Neural cell (in vitro differentiated cells): ENCODE data around the gene NRCAM. TPM values are rescaled to one million over a fixed set of nuclear protein-coding genes. Genes with fewer than 3 reads are reported as not detected.

ENCODE experiments used
- H2AFZ ChIP-seq: fragments of 200-600, 300-800 bp; sonication (generic), shearing (Covaris generic); 2 replicates; pipeline ENCODE4 v1.6.0; 2014; ENCODE audit warnings: low read depth, mild to moderate bottlenecking, antibody characterized with exemption, low read length, moderate library complexity
- H3F3A ChIP-seq: fragments of 200-600 bp; shearing (Covaris generic); 2 replicates; pipeline ENCODE4 v1.6.1; 2016; ENCODE audit warnings: mild to moderate bottlenecking, moderate library complexity, mixed read lengths, antibody characterized with exemption, low read length; ENCODE audit not compliant: insufficient read depth, poor library complexity, severe bottlenecking
- H3K27ac ChIP-seq: fragments of 200-600, 300-800 bp; sonication (generic), shearing (Covaris generic); 2 replicates; pipeline ENCODE4 v1.5.1; 2014; ENCODE audit warnings: mild to moderate bottlenecking, low read length, moderate library complexity
- H3K27me3 ChIP-seq: fragments of 300-800, 200-600 bp; sonication (generic), shearing (Covaris generic); 2 replicates; pipeline ENCODE4 v1.6.0; 2014; ENCODE audit warnings: mild to moderate bottlenecking, low read depth, low read length, moderate library complexity; ENCODE audit not compliant: insufficient read depth
- H3K36me3 ChIP-seq: fragments of 300-800, 200-600 bp; sonication (generic), shearing (Covaris generic); 2 replicates; pipeline ENCODE4 v1.5.1; 2014; ENCODE audit warnings: mild to moderate bottlenecking, antibody characterized with exemption, low read length, moderate library complexity; ENCODE audit not compliant: insufficient read depth
- H3K4me2 ChIP-seq: fragments of 300-800, 200-600 bp; sonication (generic), shearing (Covaris generic); 2 replicates; pipeline ENCODE4 v1.6.0; 2014; ENCODE audit warnings: mild to moderate bottlenecking, low read length
- H3K4me3 ChIP-seq: fragments of 300-800, 200-600 bp; sonication (generic), shearing (Covaris generic); 2 replicates; pipeline ENCODE4 v1.5.1; 2014; ENCODE audit warnings: mild to moderate bottlenecking, low read length, moderate library complexity
- H3K79me2 ChIP-seq: fragments of 200-600 bp; shearing (Covaris generic); replicated peaks from 2 replicates; pipeline ENCODE4 v1.6.0; 2014; ENCODE audit warnings: mild to moderate bottlenecking, low read length, moderate library complexity; ENCODE audit not compliant: insufficient read depth
- H3K9ac ChIP-seq: fragments of 300-800, 200-600 bp; sonication (generic), shearing (Covaris generic); 2 replicates; pipeline ENCODE4 v1.6.1; 2016; ENCODE audit warnings: mild to moderate bottlenecking, low read length, mixed read lengths
- H3K9me2 ChIP-seq: fragments of 200-600 bp; shearing (Covaris generic); 2 replicates; pipeline ENCODE4 v1.6.1; 2016; ENCODE audit warnings: mild to moderate bottlenecking, low read length, mixed read lengths; ENCODE audit not compliant: insufficient read depth
- H3K9me3 ChIP-seq: fragments of 200-600, 300-800 bp; sonication (generic), shearing (Covaris generic); 2 replicates; pipeline ENCODE4 v1.6.1; 2016; ENCODE audit warnings: mild to moderate bottlenecking, mixed run types, low read length, moderate library complexity, mixed read lengths
- H4K20me1 ChIP-seq: fragments of 200-600 bp; shearing (Covaris generic); 2 replicates; pipeline ENCODE4 v1.6.1; 2016; ENCODE audit warnings: mild to moderate bottlenecking, mixed run types; ENCODE audit not compliant: insufficient read depth
- EP300 ChIP-seq: fragments of 450-650 bp; conservative IDR thresholded peaks from 2 replicates; pipeline ENCODE4 v1.6.1; 2014; ENCODE audit warnings: antibody characterized with exemption, mild to moderate bottlenecking, moderate library complexity; ENCODE audit not compliant: poor library complexity, severe bottlenecking
- EZH2 ChIP-seq: fragments of 200-600, 300-800 bp; shearing (Covaris generic), sonication (generic); IDR thresholded peaks from 2 replicates; pipeline ENCODE4 v1.6.1; 2014; ENCODE audit warnings: antibody characterized with exemption, low read length, borderline replicate concordance, mild to moderate bottlenecking; ENCODE audit not compliant: insufficient read depth, poor library complexity, severe bottlenecking
- MXI1 ChIP-seq: fragments of 450-650 bp; conservative IDR thresholded peaks from 2 replicates; pipeline ENCODE4 v1.6.1; 2014; ENCODE audit warnings: antibody characterized with exemption, mild to moderate bottlenecking; ENCODE audit not compliant: poor library complexity, severe bottlenecking
- POLR2AphosphoS5 ChIP-seq: IDR thresholded peaks from 2 replicates; pipeline ENCODE4 v1.6.1; 2012
- RAD21 ChIP-seq: fragments of 450-650 bp; conservative IDR thresholded peaks from 2 replicates; pipeline ENCODE4 v1.6.1; 2014; ENCODE audit warnings: antibody characterized with exemption, mild to moderate bottlenecking, moderate library complexity
- SMC3 ChIP-seq: fragments of 450-650 bp; conservative IDR thresholded peaks from 2 replicates; pipeline ENCODE4 v1.6.1; 2014; ENCODE audit warnings: antibody characterized with exemption, mild to moderate bottlenecking, moderate library complexity; ENCODE audit not compliant: poor library complexity
- TAF1 ChIP-seq: IDR thresholded peaks from 2 replicates; pipeline ENCODE4 v1.6.1; 2012; ENCODE audit warnings: low read depth
- polyA plus RNA-seq: library from polyadenylated mRNA; depleted of rRNA; stranded (reverse); fragments of >200 nt; gene quantifications from 2 replicates; pipeline ENCODE4 v1.2.3, GENCODE V29; 2014
- TF ChIP-seq, protein P1 (sequence below): fragments of 450-650 bp; IDR thresholded peaks from 2 replicates; pipeline ENCODE4 v1.5.1; 2014; ENCODE audit warnings: antibody characterized with exemption, mild to moderate bottlenecking, moderate library complexity; ENCODE audit not compliant: poor library complexity, severe bottlenecking
- TF ChIP-seq, protein P2 (sequence below): IDR thresholded peaks from 2 replicates; pipeline ENCODE4 v1.6.1; 2012; ENCODE audit warnings: borderline replicate concordance

The NRCAM gene
- polyA plus RNA-seq, 1 donor from 2014 or later, result 90.9 TPM

- Histone ChIP-seq H3F3A (no peaks in the 10 kb centered on the region), H3K4me2 (no peak overlapping the region), H3K27me3 (no peaks in the 10 kb centered on the region), H2AFZ (no peak overlapping the region), H4K20me1 (no peaks in the 10 kb centered on the region), H3K9ac (no peak overlapping the region), H3K79me2 (peaks cover 3% of the 10 kb centered on the region), H3K4me3 (no peak overlapping the region), H3K27ac (no peak overlapping the region), H3K9me2 (no peaks in the 10 kb centered on the region), H3K9me3 (no peaks in the 10 kb centered on the region), H3K36me3 (no peaks in the 10 kb centered on the region)
- TF ChIP-seq MXI1 (no peak), RAD21 (no peak), EZH2 (no peak)
- TF ChIP-seq, protein P1, sequence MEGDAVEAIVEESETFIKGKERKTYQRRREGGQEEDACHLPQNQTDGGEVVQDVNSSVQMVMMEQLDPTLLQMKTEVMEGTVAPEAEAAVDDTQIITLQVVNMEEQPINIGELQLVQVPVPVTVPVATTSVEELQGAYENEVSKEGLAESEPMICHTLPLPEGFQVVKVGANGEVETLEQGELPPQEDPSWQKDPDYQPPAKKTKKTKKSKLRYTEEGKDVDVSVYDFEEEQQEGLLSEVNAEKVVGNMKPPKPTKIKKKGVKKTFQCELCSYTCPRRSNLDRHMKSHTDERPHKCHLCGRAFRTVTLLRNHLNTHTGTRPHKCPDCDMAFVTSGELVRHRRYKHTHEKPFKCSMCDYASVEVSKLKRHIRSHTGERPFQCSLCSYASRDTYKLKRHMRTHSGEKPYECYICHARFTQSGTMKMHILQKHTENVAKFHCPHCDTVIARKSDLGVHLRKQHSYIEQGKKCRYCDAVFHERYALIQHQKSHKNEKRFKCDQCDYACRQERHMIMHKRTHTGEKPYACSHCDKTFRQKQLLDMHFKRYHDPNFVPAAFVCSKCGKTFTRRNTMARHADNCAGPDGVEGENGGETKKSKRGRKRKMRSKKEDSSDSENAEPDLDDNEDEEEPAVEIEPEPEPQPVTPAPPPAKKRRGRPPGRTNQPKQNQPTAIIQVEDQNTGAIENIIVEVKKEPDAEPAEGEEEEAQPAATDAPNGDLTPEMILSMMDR, result no peak
These were observed 209.9 kb downstream of the NRCAM start for GRCh38 chr7:108246227-108246837.

DNA sequence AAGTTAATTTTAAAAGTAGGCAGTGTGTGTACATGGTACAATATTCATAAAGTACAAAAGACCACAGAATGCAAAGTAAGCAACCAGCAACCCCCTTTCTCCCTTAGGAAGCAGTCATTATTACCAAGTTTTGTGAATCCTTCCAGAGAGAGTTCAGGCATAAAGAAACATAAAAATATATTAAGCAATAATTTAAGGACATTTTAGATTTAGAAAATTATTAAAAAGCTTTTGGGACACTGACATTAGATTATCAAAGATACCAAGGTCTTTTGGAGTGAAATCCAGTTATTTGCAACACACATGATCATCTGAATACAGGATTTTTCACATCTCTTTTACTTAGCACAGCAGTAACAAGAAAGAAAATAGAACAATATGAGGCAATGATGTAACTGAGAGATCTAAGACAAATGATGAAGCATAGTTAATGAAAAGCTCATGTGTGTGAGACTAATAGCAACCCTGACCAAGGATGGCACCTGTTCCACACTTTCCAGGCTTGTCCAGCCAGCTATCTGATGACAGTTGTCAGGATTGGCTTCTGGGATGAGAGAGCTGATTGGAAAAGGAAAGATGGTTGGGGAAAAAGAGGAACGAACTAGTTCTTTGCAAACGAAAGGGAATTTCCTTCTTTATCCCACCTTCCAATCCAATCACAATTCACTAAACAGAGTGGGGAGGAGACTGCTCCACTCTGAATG lies 210.6 kb downstream of the NRCAM start:
- Histone ChIP-seq H3K9me2 (no peaks in the 10 kb centered on the region), H3K79me2 (peaks cover 3% of the 10 kb centered on the region), H3K9ac (no peak overlapping the region), H3K9me3 (no peaks in the 10 kb centered on the region), H3K4me2 (no peak overlapping the region), H3K36me3 (no peaks in the 10 kb centered on the region), H2AFZ (no peak overlapping the region), H3K4me3 (no peak overlapping the region), H3K27me3 (no peaks in the 10 kb centered on the region), H4K20me1 (no peaks in the 10 kb centered on the region), H3F3A (no peaks in the 10 kb centered on the region), H3K27ac (no peak overlapping the region)
- TF ChIP-seq EP300 (no peak), EZH2 (no peak), MXI1 (no peak), POLR2AphosphoS5 (no peak), SMC3 (no peak), TAF1 (no peak), RAD21 (no peak)
- TF ChIP-seq, protein P2, sequence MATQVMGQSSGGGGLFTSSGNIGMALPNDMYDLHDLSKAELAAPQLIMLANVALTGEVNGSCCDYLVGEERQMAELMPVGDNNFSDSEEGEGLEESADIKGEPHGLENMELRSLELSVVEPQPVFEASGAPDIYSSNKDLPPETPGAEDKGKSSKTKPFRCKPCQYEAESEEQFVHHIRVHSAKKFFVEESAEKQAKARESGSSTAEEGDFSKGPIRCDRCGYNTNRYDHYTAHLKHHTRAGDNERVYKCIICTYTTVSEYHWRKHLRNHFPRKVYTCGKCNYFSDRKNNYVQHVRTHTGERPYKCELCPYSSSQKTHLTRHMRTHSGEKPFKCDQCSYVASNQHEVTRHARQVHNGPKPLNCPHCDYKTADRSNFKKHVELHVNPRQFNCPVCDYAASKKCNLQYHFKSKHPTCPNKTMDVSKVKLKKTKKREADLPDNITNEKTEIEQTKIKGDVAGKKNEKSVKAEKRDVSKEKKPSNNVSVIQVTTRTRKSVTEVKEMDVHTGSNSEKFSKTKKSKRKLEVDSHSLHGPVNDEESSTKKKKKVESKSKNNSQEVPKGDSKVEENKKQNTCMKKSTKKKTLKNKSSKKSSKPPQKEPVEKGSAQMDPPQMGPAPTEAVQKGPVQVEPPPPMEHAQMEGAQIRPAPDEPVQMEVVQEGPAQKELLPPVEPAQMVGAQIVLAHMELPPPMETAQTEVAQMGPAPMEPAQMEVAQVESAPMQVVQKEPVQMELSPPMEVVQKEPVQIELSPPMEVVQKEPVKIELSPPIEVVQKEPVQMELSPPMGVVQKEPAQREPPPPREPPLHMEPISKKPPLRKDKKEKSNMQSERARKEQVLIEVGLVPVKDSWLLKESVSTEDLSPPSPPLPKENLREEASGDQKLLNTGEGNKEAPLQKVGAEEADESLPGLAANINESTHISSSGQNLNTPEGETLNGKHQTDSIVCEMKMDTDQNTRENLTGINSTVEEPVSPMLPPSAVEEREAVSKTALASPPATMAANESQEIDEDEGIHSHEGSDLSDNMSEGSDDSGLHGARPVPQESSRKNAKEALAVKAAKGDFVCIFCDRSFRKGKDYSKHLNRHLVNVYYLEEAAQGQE, result no peak
- TF ChIP-seq, protein P1, result no peak
